ENCODE measurements around the gene FRMD8. TPM values are rescaled to one million over a fixed set of nuclear protein-coding genes. Genes with fewer than 3 reads are reported as not detected.
A peak's percentile ranks its signal among the peaks of the same experiment; 100 is the strongest.

The FRMD8 gene
- total and polyA plus RNA-seq, 4 donors, result 2.8 to 22.8 (median 15.0) TPM

GRCh38 chr11:65428578-65429067, 42.2 kb downstream of the FRMD8 start:
- WGBS, result 12% methylated on average over 5 of the region's 5 CpGs
- H3K27me3 ChIP-seq (ENCODE audit: control insufficient read depth in 4 of 4, insufficient read depth in 4 of 4, low read length in 3 of 4), result no peaks in the 10 kb centered on the region
- peak overlapping the region in 1 of 3 donors; percentile 10 for H3K4me3 ChIP-seq (ENCODE audit: low read depth in 1 of 3, low read length in 3 of 3)
- TF ChIP-seq CTCF (IDR thresholded peaks at IDR 0.05; ENCODE audit: low read depth, low read length, missing input control) (no peak), RXRA (IDR thresholded peaks at IDR 0.05) (no peak), GABPA (IDR thresholded peaks at IDR 0.05 in 1 of 2, conservative IDR thresholded peaks at IDR 0.05 in 1 of 2) (no peak), FOXA2 (IDR thresholded peaks at IDR 0.05) (no peak), YY1 (IDR thresholded peaks at IDR 0.05) (no peak), FOXA1 (IDR thresholded peaks at IDR 0.05) (no peak), SP1 (IDR thresholded peaks at IDR 0.05) (no peak), JUND (IDR thresholded peaks at IDR 0.05) (peak in 1 of 2 donors; percentile 6), EGR1 (IDR thresholded peaks at IDR 0.05; ENCODE audit: low read depth in 2 of 2) (no peak), RAD21 (IDR thresholded peaks at IDR 0.05) (no peak), HNF4A (conservative IDR thresholded peaks at IDR 0.05) (no peak), MAX (IDR thresholded peaks at IDR 0.05) (no peak), ZBTB33 (IDR thresholded peaks at IDR 0.05) (peak; percentile 14), REST (IDR thresholded peaks at IDR 0.05) (no peak)
- H3K9me3 ChIP-seq (ENCODE audit: control insufficient read depth in 4 of 4, low read length in 3 of 4), result no peaks in the 10 kb centered on the region
- peak overlapping the region; percentile 99 to 100 for H3K27ac ChIP-seq (ENCODE audit: low read depth in 1 of 2, low read length in 2 of 2)
- peaks cover 0 to 35% (median 15%) of the 10 kb centered on the region in 4 donors for H3K4me1 ChIP-seq (ENCODE audit: control insufficient read depth in 4 of 4, insufficient read depth in 4 of 4, low read length in 3 of 4)
- peaks cover 0 to 5% (median 0%) of the 10 kb centered on the region in 4 donors for H3K36me3 ChIP-seq (ENCODE audit: control insufficient read depth in 4 of 4, insufficient read depth in 3 of 4, low read depth in 1 of 4, low read length in 3 of 4)
- no peak for DNase-seq (ENCODE audit: low spot score)
- H3K9ac ChIP-seq (ENCODE audit: low read depth in 1 of 2, low read length in 2 of 2), result peak overlapping the region in 1 of 2 donors; percentile 59

- H3K9ac ChIP-seq (ENCODE audit: low read depth in 1 of 2, low read length in 2 of 2), result peak overlapping the region in 1 of 2 donors; percentile 0
- peaks cover 0 to 35% (median 17%) of the 10 kb centered on the region in 4 donors for H3K4me1 ChIP-seq (ENCODE audit: control insufficient read depth in 4 of 4, insufficient read depth in 4 of 4, low read length in 3 of 4)
- peaks cover 0 to 7% (median under 1%) of the 10 kb centered on the region in 4 donors for H3K36me3 ChIP-seq (ENCODE audit: control insufficient read depth in 4 of 4, insufficient read depth in 3 of 4, low read depth in 1 of 4, low read length in 3 of 4)
- no peaks in the 10 kb centered on the region for H3K27me3 ChIP-seq (ENCODE audit: control insufficient read depth in 4 of 4, insufficient read depth in 4 of 4, low read length in 3 of 4)
- 3% methylated on average over 9 of the region's 9 CpGs for WGBS
- H3K9me3 ChIP-seq (ENCODE audit: control insufficient read depth in 4 of 4, low read length in 3 of 4), result no peaks in the 10 kb centered on the region
- DNase-seq (ENCODE audit: low spot score), result no peak
- H3K4me3 ChIP-seq (ENCODE audit: low read depth in 1 of 3, low read length in 3 of 3), result no peak overlapping the region
- H3K27ac ChIP-seq (ENCODE audit: low read depth in 1 of 2, low read length in 2 of 2), result peak overlapping the region; percentile 99 to 100
- no peak for TF ChIP-seq ZBTB33 (IDR thresholded peaks at IDR 0.05)
- TF ChIP-seq SP1 (IDR thresholded peaks at IDR 0.05), result no peak
- TF ChIP-seq TAF1 (conservative IDR thresholded peaks at IDR 0.05), result no peak
- no peak for TF ChIP-seq MAX (IDR thresholded peaks at IDR 0.05)
- no peak for TF ChIP-seq FOXA2 (IDR thresholded peaks at IDR 0.05)
- TF ChIP-seq YY1 (IDR thresholded peaks at IDR 0.05), result no peak
- no peak for TF ChIP-seq NR2F2 (IDR thresholded peaks at IDR 0.05)
- no peak for TF ChIP-seq REST (IDR thresholded peaks at IDR 0.05)
- TF ChIP-seq EGR1 (IDR thresholded peaks at IDR 0.05; ENCODE audit: low read depth in 2 of 2), result peak in 1 of 2 donors; percentile 23
Observed at GRCh38 chr11:65429068-65429681, 42.7 kb downstream of the FRMD8 start.
